Skin epidermis (tissue), 12 donors: Measurements from ENCODE around the gene EAF1.
"Not testable (repeated sequence)": the region's sequence is repeated elsewhere in the genome, so short reads cannot be mapped to it uniquely, and the experiment has no call there.

Source experiments
- H3K27ac ChIP-seq, 21 experiments: fragments of 200-600 bp; sonication (generic) in 11 of 21; one replicate each; pipeline ENCODE4 v1.5.0; 2020; ENCODE audit warnings: mild to moderate bottlenecking in 3 of 21, inconsistent platforms in 2 of 21, moderate library complexity in 2 of 21
- H3K4me3 ChIP-seq, 7 experiments: fragments of 200-600 bp; sonication (generic) in 2 of 7; one replicate each; pipeline ENCODE4 v1.5.0; 2020; ENCODE audit warnings: inconsistent platforms in 2 of 7, mild to moderate bottlenecking in 2 of 7, moderate library complexity in 1 of 7

Gene EAF1

DNA sequence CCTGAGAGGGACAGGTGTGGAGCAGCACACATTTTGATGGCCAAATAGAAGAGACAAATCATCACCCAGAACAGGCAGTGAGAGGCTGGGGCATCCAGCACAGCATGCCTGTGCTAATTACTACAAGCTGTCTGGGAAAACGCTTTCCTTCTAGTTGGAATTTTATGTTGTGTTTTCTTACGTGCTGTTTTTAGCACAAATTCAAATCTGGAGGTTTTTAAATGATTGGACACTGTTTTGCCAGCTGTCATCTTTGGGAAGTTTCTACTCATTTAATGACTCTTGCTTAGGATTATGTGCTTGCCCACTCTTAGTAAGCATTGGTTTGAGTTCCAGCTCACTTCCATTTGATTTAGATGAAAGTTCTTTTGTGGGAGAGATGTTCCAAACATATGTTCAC lies 43.5 kb downstream of the EAF1 start:
- no peak overlapping the region for H3K4me3 ChIP-seq
- no peak overlapping the region for H3K27ac ChIP-seq

DNA sequence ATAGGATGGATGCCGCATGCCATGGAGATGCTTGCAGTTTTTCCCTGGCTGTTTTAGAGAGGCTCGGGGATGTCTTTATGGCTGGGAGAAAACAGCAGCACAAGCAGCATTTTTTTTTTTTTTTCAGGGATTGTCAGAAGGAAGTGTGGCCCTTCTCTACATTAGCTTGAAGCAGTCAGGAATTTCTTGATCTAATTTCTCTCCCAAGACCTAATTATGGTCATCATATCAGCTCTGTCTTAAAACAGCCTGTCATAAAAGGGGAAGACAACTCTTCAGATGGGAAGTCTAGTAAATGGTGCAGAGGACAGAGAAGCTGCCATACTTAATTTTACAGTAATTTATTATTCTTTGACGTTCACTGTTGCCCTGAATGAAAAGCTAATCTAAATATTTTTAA lies 44.5 kb downstream of the EAF1 start:
- Histone ChIP-seq H3K27ac (no peak overlapping the region), H3K4me3 (no peak overlapping the region)

DNA sequence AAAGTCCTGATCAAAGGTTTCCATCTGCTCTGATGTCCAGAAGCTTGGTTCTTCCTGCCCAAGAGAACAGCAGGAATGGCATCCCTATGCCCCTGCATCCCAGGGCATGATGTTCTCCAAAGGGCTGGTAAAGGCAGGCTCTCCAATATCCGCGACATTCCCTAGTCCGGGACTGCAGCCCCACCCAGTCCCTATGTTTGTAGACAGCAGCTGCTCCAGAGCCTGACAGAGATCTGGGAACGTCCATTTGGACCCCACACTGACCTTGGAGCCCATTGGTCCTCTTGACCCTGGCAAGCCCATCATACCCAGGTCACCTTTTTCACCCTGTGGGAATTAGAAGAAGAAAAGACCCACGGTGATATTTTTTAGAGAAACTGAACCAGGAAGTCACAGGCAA lies 47.8 kb downstream of the EAF1 start:
- Histone ChIP-seq H3K4me3 (no peak overlapping the region), H3K27ac (no peak overlapping the region)

DNA sequence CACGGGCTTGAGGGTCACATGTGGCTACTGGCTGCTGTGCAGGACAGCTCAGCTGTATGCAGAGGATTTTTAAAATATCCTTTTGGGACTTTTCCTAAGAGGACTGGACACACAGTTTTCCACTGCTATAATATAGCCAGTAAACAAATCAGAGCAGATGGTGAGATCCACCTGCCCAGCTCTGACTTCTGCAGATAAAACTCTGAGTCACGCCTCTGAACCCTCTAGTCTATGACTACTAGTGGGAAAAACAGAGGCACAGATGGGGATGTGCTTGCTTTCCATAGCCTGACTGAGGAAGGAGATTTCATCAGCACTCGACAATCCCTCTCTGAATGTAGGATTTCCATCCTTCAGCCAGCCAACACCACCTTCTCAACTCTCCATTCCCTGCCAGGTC lies 49.0 kb downstream of the EAF1 start:
- no peak overlapping the region for H3K27ac ChIP-seq
- no peak overlapping the region for H3K4me3 ChIP-seq

DNA sequence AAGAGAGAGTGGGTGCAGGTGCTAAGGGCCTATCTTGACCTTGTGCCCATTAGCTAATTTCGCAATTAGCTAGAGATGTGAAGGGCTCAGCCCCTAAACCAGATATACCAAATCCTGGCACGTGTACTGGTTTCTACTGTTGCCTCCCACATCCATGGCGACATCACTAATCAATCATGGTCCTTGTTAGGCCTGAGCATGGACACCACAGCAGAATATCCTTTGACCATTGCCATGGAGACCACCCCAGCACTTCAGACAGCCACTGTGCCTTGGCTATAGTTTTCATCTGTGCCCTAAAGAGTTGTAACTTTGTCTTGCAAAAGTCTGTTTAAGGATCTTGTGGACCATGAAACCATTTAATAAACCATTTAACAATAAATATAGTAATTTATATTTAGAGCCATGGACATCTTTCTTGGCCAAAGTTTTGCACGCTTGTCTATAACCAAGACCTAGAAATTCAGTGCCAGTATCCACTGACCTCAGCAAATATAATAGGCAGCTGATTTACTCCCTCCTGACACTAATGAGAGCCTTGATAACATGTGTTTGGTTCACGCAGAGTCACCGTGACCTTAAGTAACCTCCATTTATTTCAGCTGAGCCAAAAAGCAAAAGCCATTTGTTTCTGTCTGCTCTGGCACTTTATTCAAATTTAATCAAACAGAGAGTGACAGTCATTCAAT lies 50.7 kb downstream of the EAF1 start:
- Histone ChIP-seq H3K27ac (no peak overlapping the region), H3K4me3 (no peak overlapping the region)

DNA sequence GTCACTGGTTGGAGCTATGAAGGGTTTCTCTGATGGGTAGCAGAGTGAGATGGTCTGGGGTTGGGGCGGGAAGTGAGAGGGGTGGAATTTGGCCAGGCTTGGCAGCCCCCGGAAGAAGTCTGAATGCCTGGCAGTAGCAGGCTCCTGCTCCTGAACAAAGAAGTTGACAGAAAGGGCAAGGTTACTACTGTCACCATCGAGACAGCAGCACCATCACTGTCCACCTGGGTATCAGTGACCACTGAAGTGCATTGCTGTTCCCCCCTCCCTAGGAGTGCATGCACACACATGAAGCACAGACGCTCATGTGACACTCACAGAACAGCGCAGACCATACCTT lies 51.2 kb downstream of the EAF1 start:
- no peak overlapping the region for H3K27ac ChIP-seq
- no peak overlapping the region for H3K4me3 ChIP-seq

DNA sequence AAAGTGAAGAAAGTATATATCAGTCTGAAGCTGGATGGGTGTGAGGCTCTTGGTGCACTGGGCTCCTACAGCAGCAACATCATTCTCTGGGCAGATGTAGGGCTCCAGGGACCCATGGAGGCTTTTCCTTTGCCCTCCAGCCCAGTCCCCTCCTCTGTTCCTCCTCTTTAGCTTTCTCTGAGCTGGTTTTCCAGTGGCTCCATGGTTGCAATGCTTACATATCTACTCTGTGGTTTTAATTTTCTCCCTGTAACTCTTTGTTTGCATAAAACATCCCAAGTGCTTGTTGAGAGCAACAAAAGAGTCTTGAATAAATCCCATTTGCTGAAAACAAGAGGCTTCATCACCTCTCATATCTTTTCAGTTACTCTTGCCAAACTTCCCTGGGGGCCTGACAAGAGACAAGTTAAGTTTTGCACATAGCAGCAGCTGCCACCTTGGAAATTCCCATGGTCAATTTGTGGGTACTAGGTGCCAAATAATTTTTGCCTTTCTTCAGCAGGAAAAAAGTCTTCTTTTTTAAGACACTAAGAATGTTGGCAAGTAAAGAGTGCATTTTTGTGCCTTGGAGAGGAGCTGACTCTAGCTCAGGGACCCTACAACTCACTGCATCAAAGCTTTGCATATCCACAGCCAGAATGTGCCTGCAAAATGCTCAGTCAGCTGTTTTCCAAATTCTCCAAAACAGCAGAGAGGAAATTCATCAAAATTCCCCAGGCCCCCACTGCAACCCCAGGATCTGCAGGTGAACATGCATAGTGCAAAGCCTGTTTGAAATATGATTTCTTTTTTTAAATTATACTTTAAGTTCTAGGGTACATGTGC lies 52.2 kb downstream of the EAF1 start:
- no peak overlapping the region for H3K27ac ChIP-seq
- H3K4me3 ChIP-seq = no peak overlapping the region

DNA sequence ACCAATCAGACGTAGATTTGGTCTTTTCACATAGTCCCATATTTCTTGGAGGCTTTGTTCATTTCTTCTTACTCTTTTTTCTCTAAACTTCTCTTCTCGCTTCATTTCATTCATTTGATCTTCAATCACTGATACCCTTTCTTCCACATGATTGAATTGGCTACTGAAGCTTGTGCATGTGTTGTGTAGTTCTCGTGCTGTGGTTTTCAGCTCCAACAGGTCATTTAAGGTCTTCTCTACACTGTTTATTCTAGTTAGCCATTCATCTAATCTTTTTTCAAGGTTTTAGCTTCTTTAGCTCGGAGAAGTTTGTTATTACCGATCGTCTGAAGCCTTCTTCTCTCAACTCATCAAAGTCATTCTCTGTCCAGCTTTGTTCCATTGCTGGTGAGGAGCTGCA lies 57.2 kb downstream of the EAF1 start:
- H3K27ac ChIP-seq, H3K4me3 ChIP-seq: not testable (repeated sequence)

DNA sequence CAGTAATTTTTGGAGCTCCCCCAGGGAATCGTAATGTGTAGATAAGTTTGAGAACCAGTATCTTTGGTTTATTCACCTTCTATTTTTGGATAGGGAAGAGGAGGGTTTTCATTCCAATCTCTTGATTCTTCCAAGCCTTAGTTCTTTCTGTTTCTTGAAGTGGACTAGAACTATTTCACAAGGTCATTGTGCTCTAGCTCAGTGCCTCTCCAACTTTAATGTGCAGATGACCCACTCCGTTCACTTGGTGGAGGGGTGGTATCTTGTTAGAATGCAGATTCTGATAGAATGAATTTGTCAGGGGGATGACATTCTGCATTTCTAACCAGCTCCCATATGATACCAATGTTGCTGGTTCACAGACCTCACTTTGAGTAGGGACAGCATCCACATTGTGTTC lies 58.6 kb downstream of the EAF1 start:
- no peak overlapping the region for H3K4me3 ChIP-seq

DNA sequence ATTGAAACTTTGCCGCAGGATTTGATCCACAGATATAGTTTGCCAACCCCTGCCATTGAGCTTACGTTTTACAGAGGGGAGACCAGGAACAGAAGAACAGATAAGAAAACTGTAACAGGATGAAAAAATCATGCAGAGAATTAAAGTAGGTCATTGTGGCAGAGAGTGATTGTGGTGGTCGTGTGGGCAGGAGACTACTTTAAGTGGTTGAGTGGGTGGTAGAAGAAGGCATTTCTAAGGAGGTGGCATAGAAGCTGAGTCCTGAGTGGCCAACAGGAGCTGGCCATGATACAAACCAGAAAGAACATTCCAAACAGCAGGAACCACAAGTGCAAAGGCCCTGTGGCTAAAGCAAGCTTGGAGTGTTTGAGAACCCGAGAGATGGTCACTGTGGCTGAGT lies 59.6 kb downstream of the EAF1 start:
- no peak overlapping the region for H3K27ac ChIP-seq
- H3K4me3 ChIP-seq = no peak overlapping the region

More for the DNA sequence above, 58.6 kb downstream of the EAF1 start:
- H3K27ac ChIP-seq = no peak overlapping the region

DNA sequence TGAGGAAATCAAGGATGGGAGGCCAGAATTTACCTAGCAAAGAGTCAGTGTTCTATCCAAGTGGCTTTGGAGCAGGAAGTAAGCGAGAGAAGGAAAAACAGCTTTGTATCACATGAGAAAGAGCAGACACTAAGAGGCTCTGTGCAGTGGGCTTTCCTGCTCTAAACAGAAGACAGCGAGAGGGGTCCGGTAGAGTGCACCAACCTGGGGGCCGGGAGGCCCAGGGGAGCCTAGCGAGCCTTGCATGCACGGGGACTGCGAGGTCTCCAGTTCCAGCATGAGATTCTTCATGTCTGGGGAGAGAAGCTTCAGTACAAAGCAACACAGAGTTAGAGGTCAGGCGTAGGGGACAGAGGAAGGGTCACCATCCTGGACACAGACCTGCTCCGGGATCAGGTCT lies 60.6 kb downstream of the EAF1 start:
- Histone ChIP-seq H3K27ac (no peak overlapping the region), H3K4me3 (no peak overlapping the region)

DNA sequence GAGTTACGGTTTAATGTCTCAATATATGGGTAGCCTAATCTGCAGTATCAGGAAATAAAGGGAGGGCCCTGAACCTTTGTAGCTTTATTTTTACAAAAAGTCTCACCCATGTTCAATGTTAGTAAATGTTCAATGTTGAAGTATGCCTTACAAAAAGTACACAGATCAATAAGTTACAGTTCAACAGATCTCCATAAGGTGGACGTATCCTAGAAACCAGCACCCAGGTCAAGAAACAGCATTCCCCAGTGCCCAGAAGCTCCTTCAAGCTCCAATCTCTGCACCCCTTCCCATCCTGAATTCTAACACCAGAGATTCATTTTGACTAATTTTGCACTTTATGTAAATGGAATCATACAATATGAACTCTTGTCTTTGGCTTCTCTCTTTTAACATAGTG lies 62.8 kb downstream of the EAF1 start:
- H3K27ac ChIP-seq = no peak overlapping the region
- no peak overlapping the region for H3K4me3 ChIP-seq

DNA sequence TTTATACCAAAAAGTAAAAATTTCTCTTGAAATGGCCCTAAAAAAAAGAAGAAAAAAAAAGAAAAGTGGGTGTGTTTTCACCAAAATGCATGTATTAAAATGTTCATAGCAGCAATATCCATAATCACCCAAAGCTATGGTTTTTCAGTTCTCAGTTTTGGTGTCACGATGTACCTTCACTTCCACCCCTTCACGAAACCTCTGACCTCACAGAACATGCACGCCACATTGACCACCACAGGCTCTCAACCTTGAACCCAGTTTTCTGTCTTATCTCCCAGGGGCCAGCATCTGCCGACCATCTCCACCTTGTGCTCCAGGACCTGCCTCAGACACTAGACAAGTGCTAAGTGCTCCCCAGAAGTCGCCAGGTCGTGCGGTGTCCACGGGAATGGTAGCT lies 63.7 kb downstream of the EAF1 start:
- Histone ChIP-seq H3K4me3 (no peak overlapping the region), H3K27ac (no peak overlapping the region)
